Right lobe of liver (tissue), 4 donors: ENCODE data around the gene AKAP7.

Experiments
- POLR2A ChIP-seq: fragments of 450-650 bp; IDR thresholded peaks from one replicate; pipeline ENCODE4 v1.6.1; 2017; ENCODE audit warnings: antibody characterized with exemption, mild to moderate bottlenecking
- TF ChIP-seq, protein P1 (sequence below), 4 donors: fragments of 200-600 bp in 3 of 4; fragments of 450-650 bp in 1 of 4; IDR thresholded peaks; one replicate each; pipeline versions ENCODE4 v1.5.1 to v1.8.0; 2016 to 2022; ENCODE audit warnings: antibody characterized with exemption in 4 of 4, mild to moderate bottlenecking in 2 of 4
- donor health status: DM: no; HTN: no; CAD: no.
- donor health status: DM: no; HTN: no; CAD: no.
- donor health status: DM: no; HTN: yes; CAD: no.

DNA sequence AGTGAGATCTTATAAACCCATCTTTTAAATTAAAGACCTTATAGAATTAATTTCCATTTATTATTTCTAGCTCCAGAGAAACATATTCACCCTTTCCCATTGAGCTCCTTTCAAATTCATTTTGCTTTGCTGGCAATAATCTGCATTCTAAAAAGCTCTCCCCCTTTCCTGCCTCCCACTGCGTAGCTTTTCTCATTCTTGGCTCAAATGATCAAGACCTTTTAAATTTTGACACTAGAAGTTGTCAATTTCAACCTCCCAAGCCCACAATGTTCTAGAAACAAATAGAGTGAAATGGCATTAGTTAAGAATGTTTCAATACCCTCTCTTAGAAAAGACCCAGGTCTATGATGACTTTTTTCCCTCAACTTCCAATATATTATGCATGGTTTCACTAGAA lies 186.9 kb downstream of the AKAP7 start:
- TF ChIP-seq, protein P1, sequence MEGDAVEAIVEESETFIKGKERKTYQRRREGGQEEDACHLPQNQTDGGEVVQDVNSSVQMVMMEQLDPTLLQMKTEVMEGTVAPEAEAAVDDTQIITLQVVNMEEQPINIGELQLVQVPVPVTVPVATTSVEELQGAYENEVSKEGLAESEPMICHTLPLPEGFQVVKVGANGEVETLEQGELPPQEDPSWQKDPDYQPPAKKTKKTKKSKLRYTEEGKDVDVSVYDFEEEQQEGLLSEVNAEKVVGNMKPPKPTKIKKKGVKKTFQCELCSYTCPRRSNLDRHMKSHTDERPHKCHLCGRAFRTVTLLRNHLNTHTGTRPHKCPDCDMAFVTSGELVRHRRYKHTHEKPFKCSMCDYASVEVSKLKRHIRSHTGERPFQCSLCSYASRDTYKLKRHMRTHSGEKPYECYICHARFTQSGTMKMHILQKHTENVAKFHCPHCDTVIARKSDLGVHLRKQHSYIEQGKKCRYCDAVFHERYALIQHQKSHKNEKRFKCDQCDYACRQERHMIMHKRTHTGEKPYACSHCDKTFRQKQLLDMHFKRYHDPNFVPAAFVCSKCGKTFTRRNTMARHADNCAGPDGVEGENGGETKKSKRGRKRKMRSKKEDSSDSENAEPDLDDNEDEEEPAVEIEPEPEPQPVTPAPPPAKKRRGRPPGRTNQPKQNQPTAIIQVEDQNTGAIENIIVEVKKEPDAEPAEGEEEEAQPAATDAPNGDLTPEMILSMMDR (IDR thresholded peaks at IDR 0.05): no peak
- no peak for TF ChIP-seq POLR2A
